Tibial nerve (tissue), 4 donors: ENCODE results near the gene CNTNAP5. TPM values are rescaled to one million over a fixed set of nuclear protein-coding genes. Genes with fewer than 3 reads are reported as not detected.

Source experiments
- DNase-seq, 2 donors: peaks; one replicate each; pipeline ENCODE4 v3.0.0-alpha.2; 2019; ENCODE audit warnings: low spot score in 2 of 2
- H3K27ac ChIP-seq, 4 donors: fragments of 200-600 bp; sonication (generic) in 3 of 4; one replicate each; pipeline ENCODE4 v1.5.1; 2017 to 2019; ENCODE audit warnings: mild to moderate bottlenecking in 1 of 4
- H3K27me3 ChIP-seq, 2 donors: fragments of 200-600 bp; sonication (generic) in 1 of 2; one replicate each; pipeline versions ENCODE4 v1.5.1 to v1.6.0; 2017 to 2019
- H3K36me3 ChIP-seq, 3 donors: fragments of 200-600 bp; sonication (generic); one replicate each; pipeline ENCODE4 v1.5.1; 2018 to 2019
- H3K4me1 ChIP-seq, 4 donors: fragments of 200-600 bp; sonication (generic) in 3 of 4; one replicate each; pipeline ENCODE4 v1.5.1; 2017 to 2019
- H3K4me3 ChIP-seq, 4 donors: fragments of 200-600 bp; sonication (generic) in 3 of 4; one replicate each; pipeline ENCODE4 v1.5.1; 2017 to 2019; ENCODE audit warnings: mild to moderate bottlenecking in 1 of 4, moderate library complexity in 1 of 4
- H3K9me3 ChIP-seq, 4 donors: fragments of 200-600 bp; sonication (generic) in 3 of 4; one replicate each; pipeline ENCODE4 v1.5.1; 2017 to 2019
- CTCF ChIP-seq, 5 experiments: fragments of 200-600 bp in 3 of 5; fragments of 450-650 bp in 2 of 5; sonication (generic) in 3 of 5; IDR thresholded peaks; one replicate each; pipeline ENCODE4 v1.5.1; 2016 to 2019; ENCODE audit warnings: antibody characterized with exemption in 5 of 5, mild to moderate bottlenecking in 3 of 5, moderate library complexity in 2 of 5
- EP300 ChIP-seq, 2 donors: sonication (generic); formaldehyde crosslinking; IDR thresholded peaks; one replicate each; pipeline ENCODE4 v1.6.1; 2017; ENCODE audit warnings: antibody characterized with exemption in 2 of 2, mild to moderate bottlenecking in 1 of 2
- POLR2A ChIP-seq, 2 donors: fragments of 450-650 bp; IDR thresholded peaks; one replicate each; pipeline ENCODE4 v1.6.1; 2017; ENCODE audit warnings: antibody characterized with exemption in 2 of 2, mild to moderate bottlenecking in 2 of 2, moderate library complexity in 2 of 2
- WGBS, 2 donors: methylation state at CpG; one replicate each; pipeline ENCODE4 v1.1.5; 2018; 5-methylcytosine and 5-hydroxymethylcytosine counted together
- total RNA-seq, 4 donors: library from RNA; depleted of rRNA; stranded (reverse); fragments of >200 nt; gene quantifications; one replicate each; pipeline ENCODE4 v1.1.0, GENCODE V29; 2016

Gene CNTNAP5
- total RNA-seq, 4 donors from 2014 or later: under 0.01 to 0.22 TPM; not detected in 2

GRCh38 chr2:124426122-124426521 lies 401.0 kb downstream of the CNTNAP5 start:
- Histone ChIP-seq H3K4me3 (no peak overlapping the region), H3K4me1 (no peaks in the 10 kb centered on the region), H3K9me3 (no peaks in the 10 kb centered on the region), H3K27me3 (no peaks in the 10 kb centered on the region), H3K36me3 (no peaks in the 10 kb centered on the region), H3K27ac (no peak overlapping the region)
- TF ChIP-seq CTCF (IDR thresholded peaks at IDR 0.05) (no peak), EP300 (IDR thresholded peaks at IDR 0.05) (no peak), POLR2A (IDR thresholded peaks at IDR 0.05) (no peak)
- no peak for DNase-seq
- WGBS, 2 donors: 61% methylated on average over 2 of the region's 2 CpGs

- Histone ChIP-seq H3K4me3 (no peak overlapping the region), H3K27me3 (no peaks in the 10 kb centered on the region), H3K36me3 (no peaks in the 10 kb centered on the region), H3K4me1 (no peaks in the 10 kb centered on the region), H3K9me3 (no peaks in the 10 kb centered on the region), H3K27ac (no peak overlapping the region)
- TF ChIP-seq CTCF (IDR thresholded peaks at IDR 0.05): no peak
- TF ChIP-seq POLR2A (IDR thresholded peaks at IDR 0.05): no peak
- TF ChIP-seq EP300 (IDR thresholded peaks at IDR 0.05): no peak
- DNase-seq: no peak
- whole genome bisulfite sequencing, 2 donors: 59 to 78% methylated on average over 2 of the region's 2 CpGs
Observed at GRCh38 chr2:124426625-124427024, 401.5 kb downstream of the CNTNAP5 start.

- no peak for DNase-seq
- Histone ChIP-seq H3K9me3 (no peaks in the 10 kb centered on the region), H3K4me1 (no peaks in the 10 kb centered on the region), H3K27me3 (no peaks in the 10 kb centered on the region), H3K4me3 (no peak overlapping the region), H3K27ac (no peak overlapping the region), H3K36me3 (no peaks in the 10 kb centered on the region)
- TF ChIP-seq EP300 (IDR thresholded peaks at IDR 0.05) (no peak), POLR2A (IDR thresholded peaks at IDR 0.05) (no peak)
- 46 to 71% methylated on average over 1 of the region's 1 CpG for WGBS, 2 donors
Observed at GRCh38 chr2:124437811-124438210, 412.7 kb downstream of the CNTNAP5 start.

GRCh38 chr2:124450481-124450880 lies 425.4 kb downstream of the CNTNAP5 start:
- 15 to 27% methylated on average over 2 of the region's 2 CpGs for WGBS, 2 donors
- TF ChIP-seq EP300 (IDR thresholded peaks at IDR 0.05) (no peak), POLR2A (IDR thresholded peaks at IDR 0.05) (no peak)
- no peak overlapping the region for H3K27ac ChIP-seq
- H3K36me3 ChIP-seq: no peaks in the 10 kb centered on the region
- no peaks in the 10 kb centered on the region for H3K4me1 ChIP-seq
- H3K9me3 ChIP-seq: no peaks in the 10 kb centered on the region
- no peak for DNase-seq
- no peak overlapping the region for H3K4me3 ChIP-seq
- H3K27me3 ChIP-seq: no peaks in the 10 kb centered on the region

- no peak for DNase-seq
- TF ChIP-seq EP300 (IDR thresholded peaks at IDR 0.05) (no peak), POLR2A (IDR thresholded peaks at IDR 0.05) (no peak), CTCF (IDR thresholded peaks at IDR 0.05) (no peak)
- 66 to 73% methylated on average over 2 of the region's 2 CpGs for WGBS, 2 donors
- no peaks in the 10 kb centered on the region for H3K4me1 ChIP-seq
- no peak overlapping the region for H3K27ac ChIP-seq
- H3K9me3 ChIP-seq: no peaks in the 10 kb centered on the region
- H3K4me3 ChIP-seq: no peak overlapping the region
- H3K36me3 ChIP-seq: no peaks in the 10 kb centered on the region
- H3K27me3 ChIP-seq: no peaks in the 10 kb centered on the region
Observed at GRCh38 chr2:124476291-124476690, 451.2 kb downstream of the CNTNAP5 start.

- no peak for DNase-seq
- WGBS, 2 donors: 82 to 88% methylated on average over 6 of the region's 6 CpGs
Observed at GRCh38 chr2:124478761-124479160, 453.7 kb downstream of the CNTNAP5 start.

More at GRCh38 chr2:124478761-124479160, 453.7 kb downstream of the CNTNAP5 start:
- H3K4me3 ChIP-seq: no peak overlapping the region
- no peaks in the 10 kb centered on the region for H3K9me3 ChIP-seq
- TF ChIP-seq EP300 (IDR thresholded peaks at IDR 0.05) (no peak), POLR2A (IDR thresholded peaks at IDR 0.05) (no peak), CTCF (IDR thresholded peaks at IDR 0.05) (no peak)
- H3K4me1 ChIP-seq: no peaks in the 10 kb centered on the region
- no peaks in the 10 kb centered on the region for H3K36me3 ChIP-seq
- no peaks in the 10 kb centered on the region for H3K27me3 ChIP-seq
- H3K27ac ChIP-seq: no peak overlapping the region
